Coronary artery (tissue), 2 donors: ENCODE measurements around the gene QSOX2.
A peak's percentile ranks its signal among the peaks of the same experiment; 100 is the strongest.

ENCODE experiments used
- DNase-seq: peaks from one replicate; pipeline ENCODE4 v3.0.0-alpha.2; 2017; ENCODE audit warnings: low spot score
- H3K27ac ChIP-seq, 2 donors: fragments of 200-600 bp; sonication (generic); one replicate each; pipeline ENCODE4 v1.5.1; 2016 to 2019
- H3K4me3 ChIP-seq: fragments of 200-600 bp; sonication (generic); 2 replicates; pipeline ENCODE4 v1.5.1; 2016; ENCODE audit warnings: mild to moderate bottlenecking, moderate library complexity
- TF ChIP-seq, protein P1 (sequence below): fragments of 200-600 bp; sonication (generic); IDR thresholded peaks from one replicate; pipeline ENCODE4 v1.5.1; 2019; ENCODE audit warnings: antibody characterized with exemption

QSOX2 gene

DNA sequence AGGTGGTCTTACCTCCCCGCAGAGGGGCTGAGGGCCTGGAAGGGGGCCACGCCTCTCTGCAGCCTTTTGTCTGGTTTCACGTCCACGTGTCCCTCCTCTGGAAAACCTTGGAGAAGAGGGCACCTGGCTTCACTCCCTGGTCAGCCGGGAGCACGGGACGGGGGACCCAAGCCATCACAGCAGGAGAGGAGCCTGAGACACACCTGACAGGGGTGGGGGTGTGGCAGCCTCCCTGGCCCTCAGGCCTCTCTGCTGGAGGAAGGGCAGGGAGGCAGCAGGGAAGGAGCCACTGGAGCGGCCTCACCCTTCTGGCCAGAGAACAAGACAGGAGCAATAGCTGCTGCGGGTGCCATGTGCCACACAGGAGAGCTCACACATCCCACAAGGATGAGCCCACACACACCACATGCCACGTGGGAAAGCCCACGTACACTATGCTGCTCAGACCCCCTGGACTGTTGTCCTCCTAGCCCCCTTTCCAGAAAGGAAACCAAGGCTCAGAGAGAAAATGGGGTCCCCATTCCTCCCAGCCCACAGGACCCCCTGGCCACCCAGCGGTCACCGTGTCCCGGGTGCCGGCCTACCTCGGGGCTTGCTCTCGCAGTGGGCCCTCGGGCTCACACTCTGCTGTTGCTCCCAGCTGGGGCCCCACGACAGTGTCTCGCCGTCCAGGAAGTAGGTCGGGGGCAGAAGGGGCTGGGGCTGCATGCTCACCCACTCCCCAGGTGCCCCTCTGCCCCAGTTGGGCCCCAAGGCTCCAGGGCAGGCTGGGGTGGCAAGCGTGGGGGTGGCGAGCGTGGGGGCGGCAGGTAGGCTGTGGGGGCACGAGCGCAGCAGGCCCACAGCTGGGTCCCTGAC, 40.1 kb upstream of the QSOX2 start:
- no peak for DNase-seq
- TF ChIP-seq, protein P1, sequence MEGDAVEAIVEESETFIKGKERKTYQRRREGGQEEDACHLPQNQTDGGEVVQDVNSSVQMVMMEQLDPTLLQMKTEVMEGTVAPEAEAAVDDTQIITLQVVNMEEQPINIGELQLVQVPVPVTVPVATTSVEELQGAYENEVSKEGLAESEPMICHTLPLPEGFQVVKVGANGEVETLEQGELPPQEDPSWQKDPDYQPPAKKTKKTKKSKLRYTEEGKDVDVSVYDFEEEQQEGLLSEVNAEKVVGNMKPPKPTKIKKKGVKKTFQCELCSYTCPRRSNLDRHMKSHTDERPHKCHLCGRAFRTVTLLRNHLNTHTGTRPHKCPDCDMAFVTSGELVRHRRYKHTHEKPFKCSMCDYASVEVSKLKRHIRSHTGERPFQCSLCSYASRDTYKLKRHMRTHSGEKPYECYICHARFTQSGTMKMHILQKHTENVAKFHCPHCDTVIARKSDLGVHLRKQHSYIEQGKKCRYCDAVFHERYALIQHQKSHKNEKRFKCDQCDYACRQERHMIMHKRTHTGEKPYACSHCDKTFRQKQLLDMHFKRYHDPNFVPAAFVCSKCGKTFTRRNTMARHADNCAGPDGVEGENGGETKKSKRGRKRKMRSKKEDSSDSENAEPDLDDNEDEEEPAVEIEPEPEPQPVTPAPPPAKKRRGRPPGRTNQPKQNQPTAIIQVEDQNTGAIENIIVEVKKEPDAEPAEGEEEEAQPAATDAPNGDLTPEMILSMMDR = no peak
- no peak overlapping the region for H3K4me3 ChIP-seq
- H3K27ac ChIP-seq = no peak overlapping the region

DNA sequence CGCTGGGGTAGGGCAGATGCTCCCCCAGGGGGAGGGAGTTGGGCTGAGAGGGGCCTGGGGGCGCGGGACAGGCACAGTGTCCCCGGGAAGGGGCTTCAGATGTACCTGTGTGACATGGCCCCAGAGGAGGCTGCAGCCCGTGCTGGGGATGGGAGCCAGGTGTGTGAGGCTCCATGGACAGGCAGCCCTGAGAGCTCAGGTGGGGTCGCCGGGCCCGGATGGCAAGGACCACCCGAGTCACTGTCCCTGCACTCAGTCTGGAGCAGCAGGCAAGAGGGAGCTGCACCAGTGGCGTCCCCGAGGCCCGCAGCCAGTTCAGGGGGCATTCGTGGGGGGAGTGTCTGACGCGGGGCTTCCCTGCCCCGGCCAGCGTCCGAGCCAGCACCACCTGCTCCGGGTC, 39.3 kb upstream of the QSOX2 start:
- TF ChIP-seq, protein P1 = no peak
- Histone ChIP-seq H3K27ac (no peak overlapping the region), H3K4me3 (no peak overlapping the region)
- DNase-seq = no peak

DNA sequence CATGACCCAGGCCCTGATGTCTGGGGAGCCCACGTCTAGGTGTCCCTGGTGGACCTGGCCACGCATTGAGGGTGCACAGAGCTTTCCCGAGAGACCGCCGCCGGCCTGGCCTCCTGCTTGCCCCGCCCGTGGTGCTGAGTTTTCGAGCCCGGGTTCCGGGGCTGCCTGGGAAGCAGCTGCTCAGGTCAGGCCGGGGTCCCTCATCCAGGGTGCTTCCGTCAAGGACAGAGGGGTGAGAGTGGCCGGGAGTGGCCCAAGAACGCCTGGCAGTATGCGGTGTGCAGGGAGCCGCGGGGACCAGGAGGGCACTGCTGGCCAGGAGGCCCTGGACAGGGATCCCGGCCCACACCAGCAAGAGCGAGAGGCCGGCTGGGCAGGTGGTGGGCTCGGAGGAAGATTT, 38.7 kb upstream of the QSOX2 start:
- H3K27ac ChIP-seq = no peak overlapping the region
- TF ChIP-seq, protein P1 = no peak
- no peak overlapping the region for H3K4me3 ChIP-seq
- DNase-seq = no peak

DNA sequence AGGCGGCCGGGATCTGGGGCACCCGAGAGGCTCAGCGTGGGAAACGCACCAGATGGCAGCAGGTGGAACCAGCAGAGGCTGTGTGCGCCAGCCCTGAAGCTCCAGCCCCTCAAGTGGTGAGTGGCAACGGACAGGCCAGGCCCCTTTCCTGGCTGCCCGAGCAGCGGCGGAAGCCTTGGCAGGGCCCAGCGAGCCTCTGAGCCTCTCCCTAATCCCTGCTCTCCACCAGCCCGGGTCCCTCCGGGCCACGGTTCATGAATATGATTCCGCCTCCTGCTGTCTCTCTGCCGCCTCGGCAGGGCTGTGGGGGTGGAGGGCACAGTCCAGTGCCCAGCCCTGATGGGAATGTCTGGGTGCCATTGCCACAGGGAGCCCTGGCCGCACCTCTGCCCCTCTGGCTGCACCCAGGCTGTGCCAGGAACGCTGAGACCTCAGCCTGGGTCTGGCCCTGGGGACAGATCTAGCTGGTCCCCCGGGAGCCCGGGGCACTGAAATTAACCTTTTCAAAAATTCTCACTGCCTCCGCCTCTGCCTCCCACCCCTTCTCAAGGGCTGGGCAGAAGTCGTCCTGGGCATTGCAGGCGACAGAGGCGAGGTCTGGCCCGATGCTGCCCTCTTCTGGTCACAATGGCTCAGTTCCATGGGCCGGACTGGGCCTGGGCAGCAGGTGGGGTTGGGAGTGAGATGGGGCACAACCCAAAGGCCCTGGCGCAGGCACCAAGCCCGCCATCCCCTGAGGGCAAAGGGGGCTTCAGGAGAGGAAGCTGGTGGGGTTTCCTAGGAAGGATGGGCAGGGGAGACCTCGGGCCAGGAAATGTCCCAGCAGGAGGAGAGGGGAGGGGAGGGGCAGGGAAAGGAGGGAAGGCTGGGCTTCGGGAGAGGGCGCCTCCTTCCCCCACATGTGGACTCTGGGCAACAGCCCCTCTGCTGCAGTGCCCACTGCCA, 38.0 kb upstream of the QSOX2 start:
- TF ChIP-seq, protein P1 = peak; percentile 78
- Histone ChIP-seq H3K4me3 (peak overlapping the region; percentile 66), H3K27ac (peak overlapping the region; percentile 57 to 58)
- peak; percentile 85 for DNase-seq

DNA sequence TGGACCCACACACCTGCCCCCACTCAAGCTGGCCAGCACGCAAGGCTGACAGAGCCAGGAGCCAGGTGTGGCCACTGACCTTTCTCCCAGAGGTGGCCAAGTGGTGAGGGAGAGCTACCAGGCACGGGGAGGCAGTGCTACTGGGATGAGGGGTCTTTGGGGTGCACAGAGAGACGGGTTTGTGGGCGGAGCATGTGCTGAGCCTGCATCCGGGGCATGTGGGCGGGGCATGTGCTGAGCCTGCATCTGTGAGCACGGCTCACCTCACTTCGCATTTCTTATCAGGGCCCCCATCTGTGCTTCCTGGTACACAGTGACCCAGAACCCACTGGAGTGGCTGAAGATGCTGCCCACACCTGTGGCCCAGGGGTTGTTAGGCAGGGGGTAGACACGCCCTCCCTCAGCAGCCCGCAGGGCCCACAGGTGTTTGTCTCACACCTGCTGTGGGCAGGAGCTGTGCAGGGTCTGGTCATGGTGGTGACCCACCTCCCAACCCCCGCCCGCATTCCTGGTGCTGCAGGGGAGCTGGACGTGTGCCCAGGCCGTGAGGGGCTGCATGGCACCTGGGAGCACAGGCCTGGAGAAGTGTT, 36.8 kb upstream of the QSOX2 start:
- no peak for DNase-seq
- Histone ChIP-seq H3K4me3 (no peak overlapping the region), H3K27ac (no peak overlapping the region)
- TF ChIP-seq, protein P1 = no peak

DNA sequence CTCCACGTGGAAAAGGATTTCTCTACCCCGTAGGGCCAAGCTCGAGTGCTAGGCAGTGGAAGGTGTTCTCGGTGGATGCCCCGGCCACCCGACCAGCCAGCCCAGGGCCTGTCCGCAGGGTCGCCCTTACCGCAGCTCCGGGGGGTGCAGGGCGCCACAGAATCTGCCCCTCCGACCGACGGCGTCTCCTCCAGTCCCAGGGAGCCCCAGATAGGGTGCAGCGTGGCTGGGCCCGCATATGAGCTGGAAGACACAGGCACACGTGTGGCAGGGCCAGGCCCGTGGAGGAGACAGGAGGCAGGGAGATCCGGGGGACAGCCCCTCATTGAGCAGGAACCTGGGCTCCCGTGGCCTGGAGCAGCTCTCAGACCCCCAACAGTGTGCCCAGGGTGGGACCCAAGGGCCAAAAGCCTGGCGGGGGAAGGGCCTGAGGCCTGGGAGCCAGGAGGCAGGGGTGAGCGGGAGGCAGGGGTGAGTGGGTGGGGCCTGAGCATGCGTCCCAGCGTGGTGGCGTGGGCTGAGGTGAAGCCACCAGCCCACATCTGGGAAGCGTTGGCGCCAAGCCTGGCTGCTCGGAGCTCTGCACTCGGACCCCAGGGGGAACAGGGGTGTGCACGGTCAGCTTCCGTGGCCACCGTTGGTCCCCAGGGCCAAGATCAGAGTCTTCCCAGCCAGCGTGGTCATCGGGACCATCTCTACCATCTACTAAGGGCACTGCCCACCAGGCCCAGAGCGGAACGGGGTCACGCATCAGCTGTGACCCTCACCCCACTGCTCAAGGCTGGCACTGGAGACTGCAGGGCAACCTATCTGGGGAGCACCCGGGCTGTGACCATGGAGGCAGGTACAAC, 36.0 kb upstream of the QSOX2 start:
- Histone ChIP-seq H3K27ac (no peak overlapping the region), H3K4me3 (no peak overlapping the region)
- no peak for DNase-seq
- TF ChIP-seq, protein P1 = no peak
